NCI-H446 (cell line): ENCODE measurements around the gene ATG7.

Experiments used
- DNase-seq, 2 experiments: peaks; one replicate each; lab custom pipeline; 2025; lab: John Stamatoyannopoulos, UW

ATG7 gene

DNA sequence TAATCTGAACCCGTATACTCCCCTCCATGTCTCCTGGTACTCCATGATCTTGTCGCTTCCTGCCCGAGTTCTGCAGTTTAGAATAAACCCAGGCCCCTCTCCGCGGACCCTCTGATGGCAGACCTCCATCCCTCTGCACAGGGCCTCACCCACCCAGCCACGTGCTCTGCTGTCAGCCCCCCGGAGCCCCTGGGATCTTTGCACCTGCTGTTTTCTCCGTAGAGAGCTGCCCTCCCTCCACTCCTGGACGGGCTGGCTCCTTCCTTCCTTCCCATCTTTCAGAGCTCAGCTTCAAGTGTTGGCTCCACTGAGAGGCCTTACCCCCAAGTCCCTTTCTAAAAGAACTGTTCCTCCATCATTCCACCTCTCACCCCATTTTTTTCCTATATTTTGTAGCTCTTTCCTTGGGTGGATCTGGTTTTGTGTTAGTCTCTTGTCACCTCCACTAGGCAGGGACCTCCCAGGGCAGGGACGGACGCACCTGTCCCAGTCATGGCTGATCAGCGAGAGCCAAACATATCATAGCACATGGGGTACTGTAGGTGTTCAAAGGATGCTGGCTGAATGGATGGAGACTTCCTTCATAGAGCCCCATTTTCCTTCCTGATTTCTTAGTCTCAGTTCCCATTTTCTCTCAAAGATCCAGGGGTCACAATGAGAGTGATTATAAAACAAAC, 264.9 kb downstream of the ATG7 start:
- DNase-seq = no peak

DNA sequence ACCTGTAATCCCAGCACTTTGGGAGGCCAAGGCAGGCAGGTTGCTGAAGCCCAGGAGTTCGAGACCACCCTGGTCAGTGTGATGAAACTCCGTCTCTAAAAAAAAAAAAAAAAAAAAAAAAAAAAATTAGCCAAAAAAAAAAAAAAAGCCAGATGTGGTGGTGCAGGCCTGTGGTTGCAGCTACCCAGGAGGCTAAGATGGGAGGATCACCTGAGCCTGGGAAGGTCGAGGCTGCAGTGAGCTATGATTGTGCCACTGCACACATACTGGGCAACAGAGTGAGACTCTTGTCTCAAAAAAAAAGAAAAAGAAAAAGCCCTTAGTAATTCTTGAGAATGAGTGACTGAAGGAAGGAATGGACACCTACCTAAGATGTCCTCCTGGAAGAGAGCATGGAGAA, 266.4 kb downstream of the ATG7 start:
- no peak for DNase-seq

DNA sequence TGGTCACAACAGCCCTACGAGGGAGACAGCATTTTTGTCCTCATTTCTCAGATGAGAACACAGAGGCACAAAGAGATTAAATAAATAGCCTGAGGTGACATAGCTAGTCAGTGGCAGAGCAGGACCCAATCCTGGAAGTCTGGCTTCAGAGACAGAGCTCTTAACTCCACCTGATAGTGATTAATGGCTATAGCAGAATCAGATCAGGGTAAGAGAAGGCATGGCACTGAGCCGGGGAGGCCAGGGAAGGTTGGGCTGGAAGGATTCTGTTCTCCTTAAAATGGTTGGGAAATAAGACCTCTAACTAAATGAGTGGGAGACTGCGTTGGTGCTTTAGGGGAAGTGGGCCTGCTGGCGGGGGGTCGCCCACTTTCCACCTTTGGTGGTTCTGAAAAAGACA, 267.0 kb downstream of the ATG7 start:
- no peak for DNase-seq

DNA sequence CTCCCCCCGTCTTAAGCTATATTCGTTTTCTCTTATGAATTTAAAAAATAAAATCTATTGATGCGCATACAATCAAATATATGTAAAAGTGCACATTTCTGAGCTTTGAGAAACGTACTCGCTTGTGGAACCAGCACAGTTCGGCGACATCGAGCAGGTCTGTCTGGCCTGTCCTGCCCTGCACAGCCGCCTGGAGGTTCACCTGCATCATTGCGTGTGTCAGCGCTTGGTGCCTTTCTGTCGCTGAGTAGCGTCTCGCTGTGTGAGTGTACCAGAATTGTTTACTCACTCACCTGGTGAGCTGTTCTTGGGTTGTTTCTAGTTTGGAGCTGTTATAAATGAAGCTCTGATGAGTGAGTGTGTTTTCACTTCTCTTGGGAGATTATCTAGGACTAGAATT, 267.5 kb downstream of the ATG7 start:
- DNase-seq = no peak

DNA sequence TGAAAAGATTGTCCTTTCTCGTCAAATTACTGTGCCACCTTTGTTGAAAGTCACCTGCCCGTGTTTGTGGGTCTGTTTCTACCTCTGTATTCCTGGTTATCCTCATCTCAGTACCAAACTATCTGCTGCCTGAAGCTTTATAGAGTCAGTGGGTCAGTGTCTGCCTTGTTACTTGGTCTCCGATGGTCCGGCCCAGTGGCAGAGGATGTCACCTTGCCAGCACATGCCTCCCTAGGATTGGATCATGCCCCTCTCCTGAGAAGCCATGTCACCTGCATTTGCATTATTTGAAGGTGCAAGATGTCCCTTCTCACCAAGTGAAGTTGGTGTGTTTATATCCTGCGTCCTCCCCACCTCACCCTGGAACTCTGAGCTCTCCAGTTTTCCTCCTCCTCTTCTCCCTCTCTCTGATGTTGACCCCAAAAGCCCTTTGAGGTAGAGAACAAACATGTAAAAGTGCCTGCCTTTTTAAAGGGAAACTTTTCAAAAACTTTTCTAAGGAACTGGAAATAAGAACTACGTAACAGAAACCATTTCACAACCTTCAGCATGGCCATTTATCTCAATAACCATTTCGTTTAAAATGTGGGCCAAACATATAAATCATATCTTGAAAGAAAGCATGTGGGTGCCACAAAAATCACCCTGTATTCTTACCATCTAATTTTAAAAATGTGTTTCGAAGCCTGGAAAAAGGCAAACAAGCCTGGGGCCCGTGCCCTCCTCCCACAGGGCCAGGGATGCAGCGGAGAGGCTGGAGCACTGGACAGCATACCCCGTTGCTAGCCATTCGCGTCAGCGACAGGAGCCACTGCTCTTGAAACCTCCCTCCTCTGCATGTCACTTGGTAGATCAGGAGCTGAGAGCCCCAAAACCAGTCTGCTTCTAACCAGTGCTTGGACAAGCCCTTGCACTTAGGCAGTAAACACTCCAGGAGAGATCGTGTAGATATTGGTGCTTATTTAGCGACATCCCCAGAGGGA, 269.4 kb downstream of the ATG7 start:
- no peak for DNase-seq

DNA sequence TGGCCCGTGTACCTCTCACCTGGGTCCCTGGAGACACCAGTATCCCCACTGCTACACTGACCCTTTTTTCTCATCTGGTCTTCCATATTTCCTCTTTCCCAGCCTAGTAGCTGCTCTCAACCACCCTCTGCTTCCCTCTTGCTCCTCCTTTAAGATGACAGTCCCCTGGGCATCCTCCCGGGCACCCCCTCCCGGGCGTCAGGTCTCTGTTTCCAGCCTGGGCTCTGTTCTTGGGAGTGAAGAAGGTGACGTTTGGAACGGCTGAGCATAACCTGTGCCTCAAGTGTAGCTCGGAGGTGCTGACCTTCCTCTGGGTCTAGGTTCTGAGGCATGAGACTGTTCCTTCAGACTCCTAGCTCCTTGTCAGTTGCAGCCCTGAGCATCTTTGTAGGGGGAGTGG, 270.4 kb downstream of the ATG7 start:
- DNase-seq = no peak

DNA sequence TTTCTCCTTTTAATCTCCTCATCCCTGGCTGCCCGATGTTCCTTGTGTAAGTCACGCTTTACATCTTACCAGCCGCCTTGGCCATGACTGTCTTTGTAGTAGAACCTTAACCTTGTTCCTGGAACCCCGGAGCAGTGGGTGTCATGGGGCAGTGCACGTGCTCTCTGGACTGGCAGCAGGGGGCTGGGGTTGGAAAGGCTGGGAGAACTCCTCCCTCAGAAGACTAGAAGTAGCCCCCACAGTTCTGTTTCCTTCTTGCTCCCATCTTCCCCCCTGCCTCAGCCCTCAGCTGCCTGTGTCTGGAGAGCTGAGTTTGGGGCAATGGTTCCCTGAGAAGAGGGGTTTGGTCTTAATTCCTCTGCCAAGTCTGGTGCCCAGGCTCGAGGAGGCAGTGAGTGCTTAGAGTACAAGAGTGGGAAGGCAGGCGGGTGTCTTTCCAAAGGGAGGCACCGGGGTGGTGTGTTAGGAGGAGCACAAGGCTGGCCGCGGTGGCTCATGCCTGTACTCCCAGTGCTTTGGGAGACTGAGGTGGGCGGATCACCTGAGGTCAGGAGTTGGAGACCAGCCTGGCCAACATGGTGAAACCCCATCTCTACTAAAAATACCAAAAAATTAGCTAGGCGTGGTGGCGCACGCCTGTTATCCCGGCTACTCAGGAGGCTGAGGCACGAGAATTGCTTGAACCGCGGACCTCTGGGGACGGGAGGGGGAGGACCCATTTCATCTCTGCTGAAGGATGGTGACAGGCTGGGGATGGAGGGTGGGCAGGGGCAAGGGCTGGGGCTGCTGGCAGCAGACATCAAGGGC, 271.1 kb downstream of the ATG7 start:
- DNase-seq = no peak

DNA sequence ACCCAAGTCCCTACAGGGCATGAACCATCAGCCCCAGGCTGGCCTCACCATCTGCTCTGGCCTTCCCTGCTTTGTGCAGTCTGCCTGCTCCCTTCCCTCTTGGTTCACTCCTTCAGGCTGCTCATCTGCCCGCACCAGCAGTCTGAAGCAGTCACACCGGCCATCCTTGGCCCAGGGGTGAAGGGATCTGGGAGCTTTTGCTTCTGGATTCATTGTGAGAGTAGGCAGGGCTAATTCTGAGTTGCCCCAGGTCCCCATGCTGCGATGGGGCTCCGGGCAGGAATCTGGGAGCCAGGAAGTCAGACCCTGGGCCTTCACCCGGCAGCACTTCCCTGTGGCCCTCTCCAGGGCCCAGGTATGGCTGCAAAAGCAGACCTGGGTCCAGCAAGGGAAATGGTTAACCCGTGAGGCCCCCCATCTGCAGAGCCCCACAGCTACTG, 271.8 kb downstream of the ATG7 start:
- no peak for DNase-seq

DNA sequence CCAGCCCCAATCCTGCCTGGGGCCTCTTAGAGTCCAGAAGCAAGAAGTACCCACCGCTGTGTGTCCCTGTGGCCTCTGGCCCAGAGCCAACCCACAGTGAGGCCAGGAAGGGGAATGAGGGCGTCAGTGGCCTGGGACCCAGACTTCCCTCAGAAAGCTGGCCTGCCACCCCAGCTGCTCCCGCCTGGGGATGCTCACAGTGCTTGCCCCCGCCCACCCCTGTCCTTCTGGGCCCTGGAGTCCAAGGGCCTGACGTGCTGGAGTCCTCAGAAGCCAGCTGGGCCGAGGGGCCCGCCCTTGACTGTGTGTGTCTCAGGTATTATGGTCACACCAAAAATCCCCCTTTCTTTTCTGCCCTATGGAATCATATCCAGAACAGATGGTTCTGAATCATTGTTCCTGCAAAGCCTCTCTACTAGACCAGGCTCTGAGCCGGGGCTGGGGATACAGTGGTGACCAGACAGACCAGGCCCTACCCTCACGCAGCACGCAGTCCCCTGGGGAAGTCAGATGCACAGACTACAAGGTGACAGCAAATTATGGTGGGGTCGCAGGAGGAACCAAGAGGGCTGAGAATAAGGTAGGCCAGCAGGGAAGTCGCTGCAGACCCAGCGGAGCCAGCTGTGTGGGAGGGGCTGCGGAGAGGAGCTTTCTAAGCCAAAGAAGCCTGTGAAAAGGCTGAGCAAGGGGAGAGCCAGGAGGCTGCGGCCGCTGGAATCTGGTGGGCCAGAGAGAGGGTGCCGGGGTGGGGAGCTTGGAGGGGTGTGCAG, 272.4 kb downstream of the ATG7 start:
- DNase-seq = no peak

DNA sequence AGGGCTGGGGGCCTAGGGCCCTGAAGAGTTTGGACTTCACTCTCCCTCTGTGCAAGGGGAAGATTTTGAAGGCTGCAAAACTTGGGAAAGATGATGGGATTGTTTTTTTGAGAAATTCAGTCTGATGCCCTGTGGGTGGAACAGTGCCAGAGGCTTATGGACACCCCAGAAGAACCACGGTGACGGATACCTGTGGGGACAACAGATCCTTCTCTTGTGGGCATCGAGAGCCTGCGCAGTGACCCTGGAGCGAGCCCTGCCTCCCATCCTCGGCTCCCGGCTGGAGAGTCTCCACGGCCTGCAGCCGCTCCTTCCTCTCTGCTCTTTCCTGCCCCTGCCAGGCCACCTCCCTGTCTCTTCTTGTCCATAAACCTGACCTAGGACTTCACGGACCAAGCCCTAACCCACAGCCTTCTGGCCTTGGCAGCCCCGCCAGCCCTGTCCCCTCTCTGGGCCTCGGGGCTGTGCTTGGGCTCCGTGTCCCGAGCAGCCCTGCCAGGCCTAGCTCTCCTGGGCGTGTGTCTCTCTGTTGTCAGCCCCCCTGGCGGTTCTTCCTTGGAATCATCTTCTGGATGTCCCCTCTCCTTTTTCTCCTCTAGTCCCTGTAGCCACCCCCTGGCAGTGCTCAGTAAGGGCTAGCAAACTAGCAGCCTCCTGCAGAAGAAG, 273.1 kb downstream of the ATG7 start:
- DNase-seq = no peak

DNA sequence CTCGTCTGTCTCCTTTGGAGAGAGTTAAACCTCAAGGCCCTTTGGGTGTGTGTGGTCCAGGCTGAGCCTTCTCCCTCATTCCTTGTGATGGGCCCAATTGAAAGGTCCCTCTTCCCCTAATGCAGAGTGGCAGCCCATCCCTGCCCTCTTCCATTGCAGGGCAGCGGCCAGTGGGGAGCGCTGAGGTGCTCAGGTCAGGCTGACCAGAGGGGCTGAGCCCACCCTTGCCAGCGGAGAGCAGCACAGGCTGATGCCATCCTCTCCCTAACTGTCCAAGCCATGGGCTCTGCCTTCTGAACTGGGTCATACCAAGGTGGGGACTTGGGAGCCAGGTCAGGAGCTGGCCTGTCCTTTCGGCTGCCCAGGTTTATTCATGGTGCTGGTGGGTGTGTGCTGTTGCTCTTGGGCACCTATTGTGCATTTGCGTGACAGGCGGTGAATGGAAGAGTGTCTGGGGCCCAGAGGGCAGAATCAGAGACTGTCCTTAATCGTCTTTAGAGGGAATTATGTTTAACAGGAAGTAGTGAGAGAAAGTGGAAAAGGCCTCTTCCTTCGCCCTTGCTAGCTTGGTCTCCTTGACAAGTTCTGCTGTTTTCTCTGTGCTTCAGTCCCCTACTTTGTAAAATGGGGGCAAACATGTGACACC, 274.6 kb downstream of the ATG7 start:
- no peak for DNase-seq

DNA sequence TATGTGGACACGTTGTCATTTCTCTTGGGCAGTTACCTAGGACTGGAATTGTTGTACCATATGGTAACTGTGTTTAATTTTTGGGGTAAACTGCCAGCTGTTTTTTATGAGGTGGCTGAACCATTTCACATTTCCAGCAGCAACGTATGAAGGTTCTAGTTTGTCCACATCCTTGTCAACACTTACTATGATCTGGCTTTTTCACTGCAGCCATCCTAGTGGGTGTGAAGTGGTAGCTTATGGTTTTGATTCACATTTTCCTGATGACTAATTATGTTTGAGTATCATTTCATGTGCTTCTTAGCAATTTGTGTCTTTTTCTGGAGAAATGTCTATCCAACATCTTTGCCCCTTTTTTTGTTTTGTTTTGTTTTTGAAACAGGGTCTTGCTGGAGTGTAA, 275.3 kb downstream of the ATG7 start:
- DNase-seq = no peak

DNA sequence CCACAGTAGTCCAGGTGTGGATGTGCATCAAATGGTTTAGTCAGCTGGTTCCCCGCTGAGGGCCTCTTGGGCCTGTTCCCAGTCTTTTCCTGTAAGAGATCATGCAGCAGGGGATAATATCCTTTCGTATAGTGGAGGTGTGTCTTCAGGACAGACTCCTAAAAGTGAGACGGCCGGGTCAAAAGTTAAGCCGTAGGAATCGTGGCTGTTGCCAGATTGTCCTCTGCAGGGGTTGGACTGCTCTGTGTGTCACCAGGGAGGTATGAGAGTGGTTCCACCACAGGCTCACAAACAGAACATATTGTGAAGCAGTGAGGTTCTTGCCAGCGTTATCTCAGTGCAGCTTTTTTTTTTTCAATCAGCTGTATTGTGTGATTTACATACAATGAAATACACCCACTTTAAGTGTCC, 276.5 kb downstream of the ATG7 start:
- DNase-seq = no peak

DNA sequence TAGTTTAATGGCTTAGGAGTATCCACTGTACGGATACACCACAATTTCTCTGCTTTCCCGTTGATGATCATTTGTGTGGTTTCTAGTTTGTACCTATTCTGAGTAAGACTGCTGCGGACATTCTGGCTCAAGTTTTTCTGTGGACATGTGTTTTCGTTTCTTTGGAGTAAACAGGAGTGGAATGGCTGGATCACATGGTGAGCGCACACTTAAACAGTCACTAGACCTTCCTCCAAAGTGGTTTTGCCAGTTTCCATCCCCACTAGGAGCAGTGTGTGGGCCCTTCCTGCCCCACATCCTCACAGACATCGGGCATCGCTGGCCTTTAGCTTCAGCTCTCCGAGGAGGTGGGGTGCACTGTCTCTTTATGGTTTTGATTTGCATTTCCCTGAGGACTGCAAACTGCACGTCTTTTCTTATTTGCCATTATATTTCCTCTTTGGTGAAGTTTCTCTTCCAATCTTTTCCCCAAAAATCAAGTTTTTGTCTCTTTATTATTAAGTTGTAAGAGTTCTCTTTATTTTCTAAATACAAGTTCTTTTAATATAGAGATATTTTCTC, 277.5 kb downstream of the ATG7 start:
- DNase-seq = no peak

DNA sequence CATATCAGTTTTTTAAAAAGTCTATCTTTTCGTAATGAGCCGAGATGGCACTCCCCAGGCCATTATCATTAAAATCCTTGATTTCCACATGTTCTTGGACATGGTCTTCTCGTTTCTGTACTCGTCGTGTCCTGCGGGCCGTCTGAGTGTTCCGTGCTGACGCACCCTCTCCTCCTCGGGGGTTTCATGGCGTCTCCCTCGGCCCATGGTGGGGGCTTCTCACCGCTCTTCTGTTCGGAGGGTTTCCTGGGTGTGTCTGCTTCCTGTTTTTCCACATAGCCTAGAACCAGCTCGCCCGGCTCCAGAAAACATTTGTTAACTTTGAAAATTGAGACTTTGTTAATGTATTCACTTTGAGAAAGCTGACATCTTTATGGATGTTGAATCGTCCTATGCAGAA, 278.8 kb downstream of the ATG7 start:
- no peak for DNase-seq

DNA sequence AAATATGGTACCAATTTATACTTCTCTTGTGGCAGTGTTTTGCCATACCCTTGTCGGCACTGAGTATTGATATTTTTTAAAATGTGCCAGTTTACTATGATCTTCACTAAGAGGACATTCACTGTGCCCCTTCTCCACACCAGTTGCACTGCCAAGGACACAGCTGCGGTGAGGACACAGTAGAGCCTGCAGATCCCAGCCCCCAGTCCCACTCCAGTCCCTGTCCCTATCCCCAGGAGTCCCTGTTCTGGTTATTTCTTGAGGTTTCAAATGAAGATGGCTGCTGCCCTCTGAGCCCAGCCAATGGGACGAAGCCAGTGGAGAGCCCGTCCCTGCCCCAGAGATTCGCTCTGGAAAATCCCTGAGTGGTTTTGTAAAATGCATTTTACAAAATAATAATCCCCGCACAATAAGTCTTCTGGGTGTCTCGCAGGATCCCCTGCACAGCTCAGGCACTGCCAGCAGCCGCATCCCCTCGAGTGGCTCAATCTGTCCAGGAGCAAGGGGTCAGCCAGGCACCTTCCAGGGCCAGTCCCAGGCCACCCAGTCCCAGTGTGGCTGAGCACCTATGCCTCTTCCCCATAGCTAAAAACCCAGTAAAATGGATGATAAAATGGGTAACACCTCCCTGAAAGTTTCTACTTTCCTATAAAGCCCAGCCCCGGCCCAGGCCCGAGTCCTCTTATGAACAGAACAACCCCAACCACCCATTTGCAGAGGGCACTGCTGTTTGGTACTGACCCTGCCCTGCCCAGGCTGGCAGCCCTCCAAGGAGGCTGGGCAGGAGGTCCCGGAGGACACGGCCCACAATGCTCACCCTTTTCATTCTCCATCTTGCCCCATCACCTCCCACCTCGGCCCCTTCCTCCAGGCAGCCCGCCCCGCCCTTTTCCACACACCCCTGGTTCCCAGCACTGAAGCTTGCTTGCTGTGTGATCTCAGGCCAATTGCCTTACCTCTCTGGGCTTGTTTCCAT, 280.4 kb downstream of the ATG7 start:
- DNase-seq = no peak

DNA sequence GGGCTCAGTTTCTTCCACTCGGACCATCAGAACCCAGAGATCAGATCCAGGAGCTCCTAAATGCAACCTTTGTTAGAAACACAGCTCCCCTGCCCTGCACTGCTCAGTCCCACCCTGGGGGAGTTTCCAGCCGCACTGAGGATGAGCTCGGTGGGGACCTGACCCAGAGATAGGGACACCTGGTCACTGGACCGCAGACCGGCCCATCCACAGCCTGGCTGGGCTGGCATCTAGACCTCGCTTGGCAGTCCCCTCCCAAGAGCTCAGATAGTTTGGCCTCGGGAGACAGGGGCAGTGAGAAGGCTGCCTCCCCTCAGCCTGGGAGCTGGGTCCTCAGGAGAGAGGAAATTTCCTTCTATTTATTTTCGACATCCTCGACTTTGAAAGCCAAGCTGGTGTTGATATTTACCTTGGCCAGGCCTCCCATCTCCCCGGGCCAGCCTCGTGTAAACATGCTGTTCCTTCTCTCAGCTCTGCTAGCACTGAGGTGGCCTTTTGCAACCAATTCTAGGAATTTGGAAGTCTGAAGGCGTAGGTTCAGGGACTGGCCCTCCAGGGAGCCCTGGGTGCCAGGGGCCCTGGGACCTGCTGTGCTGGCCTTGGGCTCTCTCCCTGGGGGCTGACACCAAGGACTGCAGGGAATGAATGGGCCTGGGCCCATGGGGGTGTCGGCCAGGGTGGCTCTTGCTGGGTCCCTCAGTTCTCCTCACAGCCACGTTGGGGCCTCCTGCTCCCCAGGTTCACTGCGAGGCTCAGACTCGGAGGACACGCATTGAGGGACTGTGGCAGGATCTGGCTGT, 281.4 kb downstream of the ATG7 start:
- DNase-seq = peak in 1 of 2 experiments; percentile 11

DNA sequence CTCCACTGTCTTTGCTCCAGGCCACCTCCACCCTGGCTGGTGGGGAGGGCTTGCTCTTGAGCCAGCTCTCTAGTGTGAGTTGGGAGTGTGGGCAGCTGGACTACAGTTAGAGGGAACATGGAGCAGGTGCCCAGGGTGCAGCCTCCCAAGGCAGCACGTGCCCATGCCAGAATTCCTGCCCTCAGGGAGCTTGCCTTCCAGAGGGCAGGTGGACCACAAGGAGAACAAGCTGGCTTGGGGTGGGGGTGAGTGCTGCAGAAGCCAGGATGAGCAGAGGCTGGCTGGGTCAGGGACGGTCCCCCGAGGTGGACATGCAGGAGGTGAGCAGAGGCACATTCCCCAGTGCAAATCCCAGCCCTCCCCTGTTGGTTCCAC, 282.0 kb downstream of the ATG7 start:
- no peak for DNase-seq
